ENCODE results near the gene RBM4B.
"Not testable (repeated sequence)": the region's sequence is repeated elsewhere in the genome, so short reads cannot be mapped to it uniquely, and the experiment has no call there.

Gene RBM4B

GRCh38 chr11:66641834-66642233 is 35.9 kb downstream of the RBM4B start:
- DNase-seq (ENCODE audit: low read depth), result no peak
- peak overlapping the region; percentile 95 for H3K4me3 ChIP-seq (ENCODE audit: low read length)
- TF ChIP-seq CTCF (IDR thresholded peaks at IDR 0.05; ENCODE audit: insufficient read depth, low read depth, low read length, missing control alignments), result no peak

- H3K4me3 ChIP-seq (ENCODE audit: low read length), result peak overlapping the region; percentile 95
- not testable (repeated sequence) for DNase-seq (ENCODE audit: low read depth)
These were observed 37.8 kb downstream of the RBM4B start for GRCh38 chr11:66639814-66640340.

- DNase-seq (ENCODE audit: low read depth), result peak; percentile 26
These were observed 38.4 kb downstream of the RBM4B start for GRCh38 chr11:66639066-66639813.

DNA sequence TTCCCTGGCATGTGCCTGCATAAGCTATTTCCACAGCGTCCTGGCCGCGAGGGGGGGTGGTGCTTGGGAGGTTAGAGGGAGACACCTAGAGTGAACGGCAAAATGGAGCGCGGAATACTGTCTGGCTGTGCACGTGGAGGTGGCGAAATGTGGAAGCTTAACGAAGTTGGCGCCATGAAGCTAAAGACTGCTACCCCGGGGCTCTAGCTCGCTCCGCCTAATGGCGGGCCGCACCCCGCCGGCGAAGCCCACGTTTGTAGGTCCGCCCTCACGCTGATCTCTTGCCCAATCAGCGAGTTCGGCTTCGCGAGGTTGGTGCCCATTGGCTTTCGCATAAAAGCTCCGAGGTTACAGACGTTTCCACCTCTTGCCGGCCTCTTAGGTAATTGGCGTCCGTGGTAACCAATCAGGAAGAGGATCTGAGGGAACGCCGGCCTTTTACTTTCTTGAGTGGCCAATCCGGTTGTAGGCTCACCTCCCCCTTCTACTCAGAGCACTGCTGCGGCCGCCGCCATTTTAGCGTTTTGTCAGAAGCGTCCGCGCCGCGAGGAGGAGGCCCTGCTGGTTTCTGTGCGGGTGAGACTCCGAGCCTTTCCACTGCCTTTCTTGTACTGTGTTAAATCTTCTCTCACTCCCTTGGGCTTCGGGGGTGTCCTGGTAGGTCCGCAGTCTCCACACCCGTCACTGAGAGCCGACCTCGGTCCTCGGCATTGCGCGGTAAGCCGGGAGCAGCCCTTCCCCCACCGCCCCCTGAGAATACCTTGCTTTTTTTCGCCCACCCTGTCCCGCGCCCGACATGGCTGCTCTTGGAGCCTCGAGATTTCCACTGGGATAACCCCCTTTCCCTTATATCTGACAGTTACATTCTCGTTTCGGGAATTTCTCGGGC is 39.3 kb downstream of the RBM4B start, which contains the start of gene RBM4:
TSS of gene RBM4 (plus strand) at position 527 of the 889 bp plus-strand sequence. CDS start 1,009 bp downstream, outside the sequence.
- TF ChIP-seq CTCF (IDR thresholded peaks at IDR 0.05; ENCODE audit: insufficient read depth, low read depth, low read length, missing control alignments), result peak; percentile 20
- DNase-seq (ENCODE audit: low read depth), result peak; percentile 100
- H3K4me3 ChIP-seq (ENCODE audit: low read length), result peak within 1 kb of the TSS; percentile 95

More at GRCh38 chr11:66639066-66639813, 38.4 kb downstream of the RBM4B start:
- TF ChIP-seq CTCF (IDR thresholded peaks at IDR 0.05; ENCODE audit: insufficient read depth, low read depth, low read length, missing control alignments), result no peak
- H3K4me3 ChIP-seq (ENCODE audit: low read length), result peak overlapping the region; percentile 95

DNA sequence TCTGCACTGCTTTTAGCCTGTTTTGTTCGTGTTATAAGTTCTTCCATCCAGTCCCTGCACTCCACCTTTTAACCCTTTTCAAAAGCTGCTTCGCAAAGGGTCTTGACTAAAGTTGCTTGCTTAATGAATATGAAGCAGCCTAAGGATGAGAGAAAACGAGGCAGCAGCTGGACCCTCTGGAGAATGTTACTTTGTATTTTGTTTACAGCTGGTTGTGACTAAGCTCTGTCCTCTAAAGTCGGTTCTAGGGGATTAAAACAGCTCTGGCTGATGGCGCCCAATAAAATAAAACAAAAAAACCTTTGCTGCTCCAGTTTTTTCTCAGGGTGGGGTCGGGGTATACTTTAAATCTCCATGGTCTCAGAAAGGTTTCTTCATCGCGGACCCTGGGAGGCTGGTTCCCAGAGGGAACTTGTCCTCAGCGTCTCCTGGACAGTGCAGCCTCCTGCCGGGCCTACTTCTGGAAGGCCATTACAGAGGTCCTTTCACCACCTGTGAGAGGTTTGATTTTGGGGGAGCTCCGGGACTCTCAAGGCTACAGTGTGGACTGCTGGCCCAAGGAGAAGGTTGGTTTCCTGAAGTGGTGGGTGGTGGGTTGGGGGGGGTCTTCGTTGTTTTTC is 40.0 kb downstream of the RBM4B start:
- peak overlapping the region; percentile 27 for H3K4me3 ChIP-seq (ENCODE audit: low read length)
- peak; percentile 4 for DNase-seq (ENCODE audit: low read depth)
- no peak for TF ChIP-seq CTCF (IDR thresholded peaks at IDR 0.05; ENCODE audit: insufficient read depth, low read depth, low read length, missing control alignments)

DNA sequence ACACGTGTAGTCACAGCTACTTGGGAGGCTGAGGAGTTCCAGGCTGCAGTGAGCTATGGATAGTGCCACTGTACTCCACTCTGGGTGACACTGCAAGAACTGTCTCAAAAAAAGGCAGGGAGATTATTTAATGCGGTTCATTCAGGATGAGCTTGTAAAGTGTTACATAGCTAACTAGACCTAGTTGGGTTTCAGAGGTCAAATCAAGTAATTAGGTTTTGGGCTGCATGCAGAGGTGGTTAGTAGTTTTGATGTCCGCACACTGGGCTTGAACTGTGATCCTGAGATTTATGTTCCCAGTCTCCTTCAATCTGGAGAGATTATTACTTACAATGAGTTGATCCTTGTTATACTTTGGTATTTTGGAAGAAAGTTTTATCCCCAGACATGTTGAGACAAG is 41.3 kb downstream of the RBM4B start:
- no peak overlapping the region for H3K4me3 ChIP-seq (ENCODE audit: low read length)
- DNase-seq (ENCODE audit: low read depth), result peak; percentile 22
- TF ChIP-seq CTCF (IDR thresholded peaks at IDR 0.05; ENCODE audit: insufficient read depth, low read depth, low read length, missing control alignments), result no peak

DNA sequence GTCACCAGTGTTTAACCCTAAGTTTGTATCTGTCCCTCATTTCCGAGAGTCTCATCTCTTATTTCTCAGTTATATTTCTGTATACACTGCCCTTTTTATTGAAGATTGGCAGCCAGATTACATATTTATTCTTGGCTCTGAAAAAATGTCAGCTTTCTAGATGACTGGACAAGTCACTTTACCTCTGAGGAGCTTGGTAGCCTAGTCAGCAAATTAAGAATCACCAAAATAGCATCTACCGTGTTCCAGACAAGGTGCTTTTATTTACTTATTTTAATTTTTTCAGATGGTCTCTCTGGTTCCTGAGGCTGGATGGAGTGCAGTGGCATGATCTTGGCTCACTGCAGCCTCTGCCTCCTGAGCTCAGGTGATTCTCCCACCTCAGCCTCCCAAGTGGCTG is 44.7 kb downstream of the RBM4B start:
- no peak for TF ChIP-seq CTCF (IDR thresholded peaks at IDR 0.05; ENCODE audit: insufficient read depth, low read depth, low read length, missing control alignments)
- no peak overlapping the region for H3K4me3 ChIP-seq (ENCODE audit: low read length)
- no peak for DNase-seq (ENCODE audit: low read depth)

Measured in epithelial cell of esophagus (primary cell).